ENCODE data around the gene CHST12. TPM values are rescaled to one million over a fixed set of nuclear protein-coding genes. Genes with fewer than 3 reads are reported as not detected.

The CHST12 gene
- total and polyA plus RNA-seq, 11 donors = 12.5 to 20.7 (median 14.8) TPM

DNA sequence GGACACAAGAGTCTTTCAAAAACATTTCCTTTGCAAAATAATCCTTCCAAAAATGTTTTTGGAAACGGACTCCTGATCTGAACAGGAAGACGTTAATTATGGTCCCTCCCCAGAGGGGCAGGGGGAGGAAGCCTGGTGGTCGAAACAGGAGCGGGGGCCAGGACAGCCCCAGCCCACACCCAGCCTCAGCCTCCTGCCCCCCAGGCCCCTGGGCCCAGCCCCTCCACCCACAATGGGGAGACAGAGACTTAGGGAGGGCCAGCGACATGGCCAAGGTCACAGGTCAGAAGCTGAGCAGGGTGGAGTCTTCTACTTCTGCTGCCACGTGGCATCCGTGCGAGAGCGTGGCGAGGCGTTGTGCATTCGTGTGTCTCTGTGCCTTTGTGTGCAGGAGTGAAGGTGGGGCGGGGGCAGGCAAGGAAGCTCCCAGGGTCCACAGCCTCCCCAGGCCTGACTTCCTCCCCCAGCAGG lies 86.8 kb downstream of the CHST12 start:
- TF ChIP-seq POLR2A (IDR thresholded peaks at IDR 0.05) = no peak
- no peak for TF ChIP-seq CTCF (IDR thresholded peaks at IDR 0.05)
- Histone ChIP-seq H3K4me3 (no peak overlapping the region), H3K27me3 (no peaks in the 10 kb centered on the region), H3K4me1 (peaks cover 14 to 64% (median 54%) of the 10 kb centered on the region in 12 donors), H3K9me3 (no peaks in the 10 kb centered on the region), H3K27ac (peak overlapping the region; percentile 15 to 88 (median 70)), H3K36me3 (no peaks in the 10 kb centered on the region)
- 40 to 50% (median 42%) methylated on average over 13 of the region's 13 CpGs for WGBS, 4 donors
- ATAC-seq = peak in 3 of 4 donors; percentile 12 to 29 (median 13)
- peak in 2 of 5 donors; percentile 31 to 64 for DNase-seq
- intact Hi-C loops (cut with DNase I) = no loop called here

DNA sequence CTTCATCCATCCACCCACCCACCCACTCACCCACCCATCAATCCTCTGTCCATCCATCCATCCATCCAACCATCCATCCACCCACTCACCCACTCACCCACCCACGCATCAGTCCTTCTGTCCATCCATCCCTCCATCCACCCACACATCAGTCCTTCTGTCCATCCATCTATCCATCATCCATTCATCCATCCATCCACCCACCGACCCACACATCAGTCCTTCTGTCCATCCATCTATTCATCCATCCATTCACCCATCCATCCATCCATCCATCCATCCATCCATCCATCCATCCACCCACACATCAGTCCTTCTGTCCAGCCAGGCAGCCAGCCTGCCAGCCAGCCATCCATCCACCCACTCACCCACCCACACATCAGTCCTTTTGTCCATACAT lies 88.6 kb downstream of the CHST12 start:
- TF ChIP-seq CTCF (IDR thresholded peaks at IDR 0.05) (no peak), POLR2A (IDR thresholded peaks at IDR 0.05) (no peak)
- peaks cover 14 to 65% (median 54%) of the 10 kb centered on the region in 12 donors for H3K4me1 ChIP-seq
- WGBS, 4 donors = 96 to 99% (median 98%) methylated on average over 2 of the region's 2 CpGs
- H3K4me3 ChIP-seq = no peak overlapping the region
- H3K9me3 ChIP-seq = no peaks in the 10 kb centered on the region
- intact Hi-C loops (cut with DNase I) = no loop called here
- DNase-seq (no peak), ATAC-seq (no peak)
- H3K27ac ChIP-seq = no peak overlapping the region
- H3K27me3 ChIP-seq = peaks cover 0 to 1% (median 0%) of the 10 kb centered on the region in 9 donors
- H3K36me3 ChIP-seq = no peaks in the 10 kb centered on the region

GRCh38 chr7:2493205-2494164 lies 90.1 kb downstream of the CHST12 start:
- intact Hi-C loops (cut with DNase I) = no loop called here
- TF ChIP-seq POLR2A (IDR thresholded peaks at IDR 0.05) (no peak), CTCF (IDR thresholded peaks at IDR 0.05) (no peak)
- no peaks in the 10 kb centered on the region for H3K9me3 ChIP-seq
- H3K27ac ChIP-seq = peak overlapping the region in 3 of 12 donors; percentile 18 to 38 (median 34)
- peak in 2 of 4 donors; percentile 10 to 12 for ATAC-seq
- 29 to 40% (median 34%) methylated on average over 10 of the region's 11 CpGs for WGBS, 4 donors
- H3K4me3 ChIP-seq = no peak overlapping the region
- peaks cover 0 to 11% (median 0%) of the 10 kb centered on the region in 9 donors for H3K27me3 ChIP-seq
- H3K4me1 ChIP-seq = peaks cover 7 to 52% (median 41%) of the 10 kb centered on the region in 12 donors
- no peaks in the 10 kb centered on the region for H3K36me3 ChIP-seq
- no peak for DNase-seq
